MCF 10A (cell line): ENCODE data around the gene CLDN1. TPM values are rescaled to one million over a fixed set of nuclear protein-coding genes. Genes with fewer than 3 reads are reported as not detected.
A peak's percentile ranks its signal among the peaks of the same experiment; 100 is the strongest.

Experiments
- BruUV-seq: library from RNA; stranded (reverse); fragments of 400-500 nt; replicated peaks from 2 replicates; lab custom pipeline; 2021; lab: Mats Ljungman, UMichigan
- CTCF ChIA-PET: fragments of 300-600 bp; sonication (Branson Sonifier 250); formaldehyde crosslinking; extraction: SDS; loops from one replicate; lab custom pipeline; 2021; ENCODE audit warnings: antibody characterized with exemption, inconsistent platforms; lab: Yijun Ruan, JAX
- POLR2A ChIA-PET: fragments of 300-600, 350-650 bp; sonication (Branson Sonifier 250); formaldehyde crosslinking; extraction: SDS; loops from one replicate; lab custom pipeline; 2020; ENCODE audit warnings: antibody characterized with exemption, inconsistent platforms; lab: Yijun Ruan, JAX
- DNase-seq: peaks from one replicate; pipeline ENCODE4 v3.0.0-alpha.2; 2018; ENCODE audit not compliant: unreplicated experiment
- H3K27ac Mint-ChIP-seq: one replicate; pipeline ENCODE4 v1.8.0; 2022; ENCODE audit warnings: mild to moderate bottlenecking, low read depth, mixed read lengths; ENCODE audit not compliant: unreplicated experiment
- H3K27me3 Mint-ChIP-seq: one replicate; pipeline ENCODE4 v1.8.0; 2022; ENCODE audit warnings: mixed read lengths; ENCODE audit not compliant: insufficient read depth, unreplicated experiment
- H3K36me3 Mint-ChIP-seq: one replicate; pipeline ENCODE4 v1.8.0; 2022; ENCODE audit warnings: mild to moderate bottlenecking, moderate library complexity, mixed read lengths; ENCODE audit not compliant: insufficient read depth, unreplicated experiment
- H3K4me1 Mint-ChIP-seq: one replicate; pipeline ENCODE4 v1.8.0; 2022; ENCODE audit warnings: mixed read lengths; ENCODE audit not compliant: insufficient read depth, unreplicated experiment
- H3K4me3 Mint-ChIP-seq: one replicate; pipeline ENCODE4 v1.8.0; 2022; ENCODE audit warnings: mild to moderate bottlenecking, moderate library complexity, mixed read lengths; ENCODE audit not compliant: unreplicated experiment
- H3K9me3 Mint-ChIP-seq: one replicate; pipeline ENCODE4 v1.8.0; 2022; ENCODE audit warnings: mixed read lengths; ENCODE audit not compliant: unreplicated experiment
- intact Hi-C: fragments of 100-400 bp; cut with micrococcal nuclease; formaldehyde crosslinking; loops from 2 replicates; pipeline ENCODE4 v1.14.1; 2022
- total RNA-seq: library from RNA; stranded (reverse); gene quantifications from 2 replicates; pipeline ENCODE4 v1.2.3, GENCODE V29; 2022
- TF ChIP-seq, protein P1 (sequence below): fragments of 200-600 bp; IDR thresholded peaks from one replicate; pipeline ENCODE4 v1.8.0; 2022; ENCODE audit warnings: antibody characterized with exemption, mild to moderate bottlenecking; ENCODE audit not compliant: unreplicated experiment

Gene CLDN1
- total RNA-seq, 1 experiment from 2014 or later, result 263 TPM

DNA sequence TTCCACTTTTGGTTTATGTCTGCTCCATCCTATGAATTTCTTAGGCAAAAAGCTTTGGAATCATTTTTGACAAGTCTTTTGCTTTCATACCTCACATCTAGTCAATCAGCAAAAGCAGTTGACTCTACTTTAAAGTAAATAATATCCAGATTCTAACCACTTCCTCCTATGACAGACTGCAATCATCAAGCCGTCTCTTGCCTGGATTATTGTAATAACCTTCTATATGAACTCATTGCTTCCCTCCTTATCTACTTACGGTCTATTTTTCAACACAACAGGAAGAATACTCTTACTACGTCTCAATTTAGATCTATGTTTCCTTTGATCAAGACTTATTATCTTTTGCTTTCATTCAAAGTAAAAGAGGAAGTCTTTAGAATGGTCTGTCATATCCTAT is 20.7 kb downstream of the CLDN1 start:
- no TSS peak for BruUV-seq
- H3K4me3 Mint-ChIP-seq, result no peak overlapping the region
- no peaks in the 10 kb centered on the region for H3K9me3 Mint-ChIP-seq
- peaks cover 84% of the 10 kb centered on the region for H3K36me3 Mint-ChIP-seq
- peaks cover 20% of the 10 kb centered on the region for H3K4me1 Mint-ChIP-seq
- no peaks in the 10 kb centered on the region for H3K27me3 Mint-ChIP-seq
- TF ChIP-seq, protein P1, sequence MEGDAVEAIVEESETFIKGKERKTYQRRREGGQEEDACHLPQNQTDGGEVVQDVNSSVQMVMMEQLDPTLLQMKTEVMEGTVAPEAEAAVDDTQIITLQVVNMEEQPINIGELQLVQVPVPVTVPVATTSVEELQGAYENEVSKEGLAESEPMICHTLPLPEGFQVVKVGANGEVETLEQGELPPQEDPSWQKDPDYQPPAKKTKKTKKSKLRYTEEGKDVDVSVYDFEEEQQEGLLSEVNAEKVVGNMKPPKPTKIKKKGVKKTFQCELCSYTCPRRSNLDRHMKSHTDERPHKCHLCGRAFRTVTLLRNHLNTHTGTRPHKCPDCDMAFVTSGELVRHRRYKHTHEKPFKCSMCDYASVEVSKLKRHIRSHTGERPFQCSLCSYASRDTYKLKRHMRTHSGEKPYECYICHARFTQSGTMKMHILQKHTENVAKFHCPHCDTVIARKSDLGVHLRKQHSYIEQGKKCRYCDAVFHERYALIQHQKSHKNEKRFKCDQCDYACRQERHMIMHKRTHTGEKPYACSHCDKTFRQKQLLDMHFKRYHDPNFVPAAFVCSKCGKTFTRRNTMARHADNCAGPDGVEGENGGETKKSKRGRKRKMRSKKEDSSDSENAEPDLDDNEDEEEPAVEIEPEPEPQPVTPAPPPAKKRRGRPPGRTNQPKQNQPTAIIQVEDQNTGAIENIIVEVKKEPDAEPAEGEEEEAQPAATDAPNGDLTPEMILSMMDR, result no peak
- ChIA-PET POLR2A (interaction anchor here (0.7 to 7.1 kb wide), 6 partner anchors 11 to 76 kb away, joined by 3 to 153 read pairs (median 6); partner anchors contain the start of gene CLDN1), CTCF (interaction anchor here (0.6 to 3.0 kb wide), 4 partner anchors 36 to 83 kb away, joined by 4 to 10 read pairs (median 4); no protein-coding TSS in a partner anchor)
- peak overlapping the region; percentile 47 for H3K27ac Mint-ChIP-seq
- intact Hi-C loops, result loop anchor here (5.0 kb wide), 1 partner anchor 34 kb away; no protein-coding TSS in a partner anchor
- DNase-seq, result no peak

DNA sequence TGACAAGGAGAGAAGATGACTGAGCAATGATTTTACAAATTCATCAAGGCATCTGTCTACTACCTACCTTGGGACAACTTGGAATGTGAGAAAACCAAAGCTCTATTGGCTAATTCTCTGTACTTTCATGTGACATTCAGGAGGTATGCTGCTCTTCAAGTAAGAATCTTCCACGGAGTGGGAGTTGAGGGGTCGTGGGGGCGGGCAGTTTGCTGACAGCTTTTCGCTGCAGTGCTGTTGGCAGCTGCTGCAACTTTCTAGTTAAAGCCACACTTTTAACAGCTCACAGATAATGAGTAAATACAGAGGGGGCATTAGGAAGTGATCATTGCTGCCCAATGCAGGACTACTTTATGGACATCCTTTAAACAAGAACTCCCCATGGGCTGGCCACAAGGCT is 22.3 kb downstream of the CLDN1 start:
- TF ChIP-seq, protein P1, result no peak
- Mint-ChIP-seq H3K4me3 (no peak overlapping the region), H3K27ac (no peak overlapping the region), H3K9me3 (no peaks in the 10 kb centered on the region), H3K27me3 (no peaks in the 10 kb centered on the region), H3K4me1 (peaks cover 13% of the 10 kb centered on the region), H3K36me3 (peaks cover 79% of the 10 kb centered on the region)
- no TSS peak for BruUV-seq
- no peak for DNase-seq
- ChIA-PET POLR2A (interaction anchor here (0.6 to 1.7 kb wide), 4 partner anchors 24 to 69 kb away, joined by 3 to 4 read pairs (median 4); no protein-coding TSS in a partner anchor), CTCF (no interaction called here)
- intact Hi-C loops, result loop anchor here (5.0 kb wide), 1 partner anchor 33 kb away; no protein-coding TSS in a partner anchor

DNA sequence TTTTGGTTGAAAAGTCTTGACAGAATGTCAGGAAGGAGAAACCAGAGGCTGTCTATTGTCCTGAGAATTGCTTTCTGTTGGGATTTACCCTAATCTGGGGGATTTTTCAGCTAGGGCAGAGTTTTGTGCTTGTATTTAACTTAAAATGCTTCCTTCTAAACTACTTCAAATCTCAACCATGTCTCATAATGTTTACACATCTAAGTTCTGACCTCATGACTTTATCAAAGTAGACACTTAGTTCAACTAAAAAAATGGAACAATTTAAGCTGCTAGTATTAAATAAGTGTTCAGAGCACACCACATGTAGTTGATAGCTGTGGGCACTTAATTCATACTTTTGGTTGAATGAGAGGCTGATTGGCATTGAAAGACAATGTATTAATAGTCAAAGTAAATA is 28.2 kb downstream of the CLDN1 start:
- intact Hi-C loops, result no loop called here
- Mint-ChIP-seq H3K27me3 (no peaks in the 10 kb centered on the region), H3K27ac (no peak overlapping the region), H3K4me3 (no peak overlapping the region), H3K4me1 (peaks cover under 1% of the 10 kb centered on the region), H3K36me3 (peaks cover 28% of the 10 kb centered on the region), H3K9me3 (peaks cover 7% of the 10 kb centered on the region)
- BruUV-seq, result no TSS peak
- DNase-seq, result no peak
- TF ChIP-seq, protein P1, result no peak
- ChIA-PET POLR2A (interaction anchor here (0.9 to 1.3 kb wide), 2 partner anchors 10 to 28 kb away, joined by 3 to 10 read pairs; no protein-coding TSS in a partner anchor), CTCF (interaction anchor here (0.7 kb wide), 1 partner anchor 59 kb away, joined by 3 read pairs; no protein-coding TSS in a partner anchor)

DNA sequence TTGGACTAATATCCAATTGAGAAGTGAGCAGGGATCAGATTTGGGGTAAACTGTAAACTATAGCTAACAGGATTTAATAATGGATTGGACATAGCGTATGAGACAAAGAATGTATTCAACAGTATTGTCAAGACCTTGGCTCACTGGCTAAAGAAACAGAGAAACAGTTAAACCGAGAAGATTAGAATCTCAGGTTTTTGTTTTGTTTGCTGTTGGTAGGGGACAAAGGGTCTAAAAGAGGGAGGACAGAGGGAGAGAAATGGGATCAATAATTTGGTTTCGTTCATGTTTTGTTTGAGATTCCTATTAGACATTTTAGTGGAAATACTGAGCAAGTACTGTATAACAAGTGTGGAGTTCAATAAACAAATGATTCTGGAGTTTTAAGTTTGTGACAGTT is 28.6 kb downstream of the CLDN1 start:
- no peak for DNase-seq
- TF ChIP-seq, protein P1, result no peak
- no TSS peak for BruUV-seq
- Mint-ChIP-seq H3K36me3 (peaks cover 27% of the 10 kb centered on the region), H3K27me3 (no peaks in the 10 kb centered on the region), H3K4me3 (no peak overlapping the region), H3K4me1 (peaks cover 5% of the 10 kb centered on the region), H3K27ac (no peak overlapping the region), H3K9me3 (peaks cover 7% of the 10 kb centered on the region)
- intact Hi-C loops, result no loop called here
- ChIA-PET CTCF (interaction anchor here (0.5 to 0.7 kb wide), 2 partner anchors 9 to 58 kb away, joined by 3 read pairs; no protein-coding TSS in a partner anchor), POLR2A (interaction anchor here (1.3 kb wide), 1 partner anchor 11 kb away, joined by 10 read pairs; no protein-coding TSS in a partner anchor)
